CD14-positive monocyte (primary cell): ENCODE results near the gene ANKRD18A. TPM values are rescaled to one million over a fixed set of nuclear protein-coding genes. Genes with fewer than 3 reads are reported as not detected.

Source experiments
- DNase-seq, 3 donors: peaks; one replicate each; pipeline ENCODE4 v3.0.0-alpha.2; 2011 to 2022
- H2AFZ ChIP-seq: 2 replicates; pipeline ENCODE4 v1.6.0; 2012; ENCODE audit warnings: mild to moderate bottlenecking, low read depth, low read length, inconsistent platforms; ENCODE audit not compliant: insufficient read depth, poor library complexity, severe bottlenecking
- H3K27ac ChIP-seq, 2 donors: 1 replicate in 1 of 2; 2 replicates in 1 of 2; pipeline ENCODE4 v1.5.1; 2012 to 2013; ENCODE audit warnings: low read length in 2 of 2, control low read depth in 1 of 2, inconsistent platforms in 1 of 2, low read depth in 1 of 2, mild to moderate bottlenecking in 1 of 2
- H3K27me3 ChIP-seq, 2 donors: one replicate each; pipeline versions ENCODE4 v1.6.0 to v1.6.1; 2011 to 2013; ENCODE audit warnings: low read length in 2 of 2; ENCODE audit not compliant: control insufficient read depth in 2 of 2, insufficient read depth in 2 of 2
- H3K36me3 ChIP-seq, 2 donors: replicated peaks in 1 of 2; 1 replicate in 1 of 2; 2 replicates in 1 of 2; pipeline versions ENCODE4 v1.5.1 to v1.6.1; 2012 to 2013; ENCODE audit warnings: low read length in 2 of 2, control low read depth in 1 of 2, inconsistent platforms in 1 of 2, mild to moderate bottlenecking in 1 of 2; ENCODE audit not compliant: insufficient read depth in 2 of 2, control insufficient read depth in 1 of 2
- H3K4me1 ChIP-seq, 2 donors: 1 replicate in 1 of 2; 2 replicates in 1 of 2; pipeline versions ENCODE4 v1.5.1 to v1.6.1; 2012 to 2013; ENCODE audit warnings: low read length in 2 of 2, control low read depth in 1 of 2, inconsistent platforms in 1 of 2, mild to moderate bottlenecking in 1 of 2, moderate library complexity in 1 of 2; ENCODE audit not compliant: insufficient read depth in 2 of 2, control insufficient read depth in 1 of 2
- H3K4me2 ChIP-seq: replicated peaks from 2 replicates; pipeline ENCODE3; 2012; ENCODE audit warnings: low read length, moderate library complexity, mild to moderate bottlenecking; ENCODE audit not compliant: poor library complexity, severe bottlenecking; ENCODE audit errors: extremely low read depth
- H3K4me3 ChIP-seq, 3 experiments: fragments of 200-600 bp in 1 of 3; sonication (generic) in 1 of 3; replicated peaks in 1 of 3; 1 replicate in 2 of 3; 2 replicates in 1 of 3; pipeline ENCODE4 v1.5.1; 2011 to 2013; ENCODE audit warnings: low read length in 3 of 3, mild to moderate bottlenecking in 3 of 3, control low read depth in 2 of 3, low read depth in 2 of 3, inconsistent platforms in 1 of 3, moderate library complexity in 1 of 3
- H3K79me2 ChIP-seq: 2 replicates; pipeline ENCODE4 v1.6.0; 2012; ENCODE audit warnings: mild to moderate bottlenecking, control low read depth, inconsistent platforms, low read length, moderate library complexity; ENCODE audit not compliant: insufficient read depth
- H3K9ac ChIP-seq: 2 replicates; pipeline ENCODE4 v1.6.0; 2017; ENCODE audit warnings: low read length, mild to moderate bottlenecking; ENCODE audit not compliant: insufficient read depth, poor library complexity, severe bottlenecking
- H3K9me3 ChIP-seq, 2 donors: replicated peaks in 1 of 2; 1 replicate in 1 of 2; 2 replicates in 1 of 2; pipeline versions ENCODE4 v1.5.1 to v1.6.1; 2012 to 2013; ENCODE audit warnings: low read length in 2 of 2, control low read depth in 1 of 2; ENCODE audit not compliant: control insufficient read depth in 1 of 2, insufficient read depth in 1 of 2
- H4K20me1 ChIP-seq: 2 replicates; pipeline ENCODE4 v1.6.0; 2012; ENCODE audit warnings: mild to moderate bottlenecking, low read length, control low read depth, moderate library complexity; ENCODE audit not compliant: insufficient read depth
- H3K27ac Mint-ChIP-seq, 7 donors: one replicate each; pipeline ENCODE4 v1.8.0; 2020; ENCODE audit warnings: mild to moderate bottlenecking in 7 of 7, mixed read lengths in 7 of 7, moderate library complexity in 6 of 7, inconsistent platforms in 2 of 7
- H3K27me3 Mint-ChIP-seq, 3 donors: one replicate each; pipeline ENCODE4 v1.8.0; 2021 to 2022; ENCODE audit warnings: low read depth in 3 of 3, mild to moderate bottlenecking in 3 of 3, mixed read lengths in 3 of 3, moderate library complexity in 3 of 3, inconsistent platforms in 1 of 3
- H3K36me3 Mint-ChIP-seq, 2 donors: one replicate each; pipeline ENCODE4 v1.8.0; 2020; ENCODE audit warnings: mixed read lengths in 2 of 2, inconsistent platforms in 1 of 2, mild to moderate bottlenecking in 1 of 2
- H3K4me1 Mint-ChIP-seq: one replicate; pipeline ENCODE4 v1.8.0; 2020; ENCODE audit warnings: mild to moderate bottlenecking, mixed read lengths
- H3K4me3 Mint-ChIP-seq, 2 donors: one replicate each; pipeline ENCODE4 v1.8.0; 2020; ENCODE audit warnings: mild to moderate bottlenecking in 2 of 2, mixed read lengths in 2 of 2, moderate library complexity in 1 of 2
- H3K9me3 Mint-ChIP-seq, 7 donors: one replicate each; pipeline ENCODE4 v1.8.0; 2020 to 2022; ENCODE audit warnings: mixed read lengths in 7 of 7, mild to moderate bottlenecking in 6 of 7, moderate library complexity in 6 of 7, inconsistent platforms in 2 of 7
- WGBS: methylation state at CpG from one replicate; pipeline ENCODE4 v1.1.5; 2013; ENCODE audit warnings: missing lambda C conversion rate; ENCODE audit not compliant: insufficient coverage; 5-methylcytosine and 5-hydroxymethylcytosine counted together
- intact Hi-C, 2 donors: fragments of 100-400 bp; cut with micrococcal nuclease; formaldehyde crosslinking; loops; one replicate each; pipeline versions ENCODE4 v1.15.0 to v1.15.1; 2023
- polyA plus RNA-seq, 3 donors: library from polyadenylated mRNA; depleted of rRNA in 1 of 3; unstranded in 2 of 3; stranded (reverse) in 1 of 3; fragments of 300-500 nt in 2 of 3; fragments of >200 nt in 1 of 3; fragmentation: Illumina TruSeq in 2 of 3; gene quantifications; 1 replicate in 2 of 3; 2 replicates in 1 of 3; pipeline ENCODE4 v1.2.3, GENCODE V29; 2012 to 2021
- TF ChIP-seq, protein P1 (sequence below): fragments of 200-600 bp; IDR thresholded peaks from one replicate; pipeline ENCODE4 v1.8.0; 2022; ENCODE audit warnings: antibody characterized with exemption, mild to moderate bottlenecking

Gene ANKRD18A
- polyA plus RNA-seq, 3 donors: 0.10 TPM; not detected in 2

DNA sequence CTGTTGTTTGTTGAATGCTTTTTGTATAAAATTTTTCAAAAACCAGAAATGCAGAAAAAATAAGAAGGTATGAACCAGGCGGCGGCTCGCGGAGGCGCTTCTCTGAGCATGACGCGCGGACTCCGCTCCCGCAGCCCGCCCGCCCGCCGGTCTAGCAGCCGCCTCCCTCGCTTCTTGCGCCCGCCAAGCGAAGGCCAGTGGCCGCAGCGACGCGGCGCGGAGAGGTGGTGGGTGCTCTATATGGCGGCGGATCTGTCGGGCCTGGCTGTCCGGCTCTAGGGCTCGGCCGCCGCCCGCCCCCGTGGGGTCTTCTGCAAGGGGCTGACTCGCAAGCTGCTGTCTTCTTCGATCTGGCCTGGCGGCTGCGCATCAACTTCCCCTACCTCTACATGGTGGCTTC lies 93.8 kb downstream of the ANKRD18A start:
- Histone ChIP-seq H3K79me2 (no peaks in the 10 kb centered on the region), H2AFZ (no peak overlapping the region), H3K27me3 (peaks cover 0 to 2% of the 10 kb centered on the region in 2 donors), H3K36me3 (no peaks in the 10 kb centered on the region), H3K4me2 (no peak overlapping the region), H4K20me1 (no peaks in the 10 kb centered on the region), H3K9ac (no peak overlapping the region), H3K4me1 (no peaks in the 10 kb centered on the region), H3K27ac (no peak overlapping the region), H3K9me3 (peaks cover 0 to 3% of the 10 kb centered on the region in 2 donors), H3K4me3 (no peak overlapping the region)
- TF ChIP-seq, protein P1, sequence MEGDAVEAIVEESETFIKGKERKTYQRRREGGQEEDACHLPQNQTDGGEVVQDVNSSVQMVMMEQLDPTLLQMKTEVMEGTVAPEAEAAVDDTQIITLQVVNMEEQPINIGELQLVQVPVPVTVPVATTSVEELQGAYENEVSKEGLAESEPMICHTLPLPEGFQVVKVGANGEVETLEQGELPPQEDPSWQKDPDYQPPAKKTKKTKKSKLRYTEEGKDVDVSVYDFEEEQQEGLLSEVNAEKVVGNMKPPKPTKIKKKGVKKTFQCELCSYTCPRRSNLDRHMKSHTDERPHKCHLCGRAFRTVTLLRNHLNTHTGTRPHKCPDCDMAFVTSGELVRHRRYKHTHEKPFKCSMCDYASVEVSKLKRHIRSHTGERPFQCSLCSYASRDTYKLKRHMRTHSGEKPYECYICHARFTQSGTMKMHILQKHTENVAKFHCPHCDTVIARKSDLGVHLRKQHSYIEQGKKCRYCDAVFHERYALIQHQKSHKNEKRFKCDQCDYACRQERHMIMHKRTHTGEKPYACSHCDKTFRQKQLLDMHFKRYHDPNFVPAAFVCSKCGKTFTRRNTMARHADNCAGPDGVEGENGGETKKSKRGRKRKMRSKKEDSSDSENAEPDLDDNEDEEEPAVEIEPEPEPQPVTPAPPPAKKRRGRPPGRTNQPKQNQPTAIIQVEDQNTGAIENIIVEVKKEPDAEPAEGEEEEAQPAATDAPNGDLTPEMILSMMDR: no peak
- H3K27me3 Mint-ChIP-seq: peaks cover 0 to 22% (median 21%) of the 10 kb centered on the region in 3 donors
- no peak for DNase-seq
- intact Hi-C loops: no loop called here
- H3K36me3 Mint-ChIP-seq: no peaks in the 10 kb centered on the region
- H3K9me3 Mint-ChIP-seq: peaks cover 0 to 14% (median 9%) of the 10 kb centered on the region in 7 donors
- peak overlapping the region in 1 of 2 donors; percentile 68 for H3K4me3 Mint-ChIP-seq
- 48% methylated on average over 38 of the region's 38 CpGs for WGBS
- H3K27ac Mint-ChIP-seq: no peak overlapping the region
- no peaks in the 10 kb centered on the region for H3K4me1 Mint-ChIP-seq

DNA sequence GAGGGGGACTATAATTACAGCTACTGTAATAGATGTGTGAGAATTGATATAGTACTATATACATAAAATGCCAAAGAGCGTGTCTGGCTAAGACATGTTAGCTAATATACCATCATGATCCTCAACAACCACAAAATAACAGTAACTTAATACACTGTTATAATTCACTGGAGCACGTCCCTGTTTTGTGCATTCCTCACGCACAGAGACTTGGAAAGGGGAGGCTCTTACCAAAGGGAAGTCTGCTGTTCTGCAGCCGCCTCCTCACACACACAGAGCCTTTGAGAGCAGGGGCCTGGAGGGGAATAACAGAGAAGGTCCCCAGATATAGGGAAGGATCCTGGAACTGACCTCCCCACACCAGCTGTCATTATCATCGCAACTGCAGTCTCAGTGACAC lies 97.3 kb downstream of the ANKRD18A start:
- Mint-ChIP-seq H3K36me3 (no peaks in the 10 kb centered on the region), H3K9me3 (peaks cover 0 to 9% (median 4%) of the 10 kb centered on the region in 7 donors), H3K4me3 (no peak overlapping the region), H3K27me3 (peaks cover 2 to 31% (median 23%) of the 10 kb centered on the region in 3 donors), H3K27ac (no peak overlapping the region), H3K4me1 (no peaks in the 10 kb centered on the region)
- H3K4me1 ChIP-seq: no peaks in the 10 kb centered on the region
- H3K9me3 ChIP-seq: no peaks in the 10 kb centered on the region
- H3K4me3 ChIP-seq: no peak overlapping the region
- intact Hi-C loops: no loop called here
- no peak overlapping the region for H3K4me2 ChIP-seq
- no peak overlapping the region for H3K9ac ChIP-seq
- WGBS: 100% methylated on average over 1 of the region's 5 CpGs
- peaks cover 0 to 2% of the 10 kb centered on the region in 2 donors for H3K27me3 ChIP-seq
- H3K79me2 ChIP-seq: no peaks in the 10 kb centered on the region
- no peak for DNase-seq
- no peaks in the 10 kb centered on the region for H4K20me1 ChIP-seq
- H2AFZ ChIP-seq: no peak overlapping the region
- no peaks in the 10 kb centered on the region for H3K36me3 ChIP-seq
- TF ChIP-seq, protein P1: no peak
- no peak overlapping the region for H3K27ac ChIP-seq
